Measurements from ENCODE around the gene IFIT5. TPM values are rescaled to one million over a fixed set of nuclear protein-coding genes. Genes with fewer than 3 reads are reported as not detected.

Gene IFIT5
- polyA plus RNA-seq, 2 of the 4 experiments (the other 2 are of a cell fraction): 7.8 to 11.5 TPM

DNA sequence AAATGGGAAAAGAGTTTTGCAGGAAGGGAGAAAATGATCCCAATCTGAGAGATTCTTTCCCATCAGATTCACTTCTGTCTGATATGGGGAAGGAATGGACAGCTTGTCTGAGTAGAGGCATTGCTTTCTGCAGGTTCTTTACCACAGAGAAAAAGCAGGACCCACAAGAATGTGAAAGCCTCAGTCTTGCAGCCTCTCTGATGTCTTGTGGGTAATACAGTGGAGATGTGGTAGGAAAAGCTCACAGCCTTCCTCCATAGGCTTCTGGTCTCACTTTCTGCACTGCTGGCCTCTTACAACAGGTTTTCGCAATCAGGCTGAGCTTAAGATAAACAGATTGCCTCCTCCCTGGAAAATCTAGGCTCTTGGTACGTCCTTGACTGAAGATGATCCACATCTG lies 21.4 kb upstream of the IFIT5 start:
- Histone ChIP-seq H3K4me2 (peak overlapping the region; percentile 87), H3K4me3 (peak overlapping the region; percentile 62)
- TF ChIP-seq CEBPB (IDR thresholded peaks at IDR 0.05) (peak; percentile 33 to 34; a peak in 1 of 4 replicates), CHD4 (IDR thresholded peaks at IDR 0.05; ENCODE audit: borderline replicate concordance) (no peak)

GRCh38 chr10:89393898-89394297 lies 20.5 kb upstream of the IFIT5 start:
- H3K4me2 ChIP-seq: no peak overlapping the region
- DNase-seq (ENCODE audit: low read depth in 1 of 2, low spot score in 1 of 2) (no peak), ATAC-seq (no peak), FAIRE-seq (no peak)
- WGBS (ENCODE audit: missing lambda C conversion rate): 56% methylated on average over 3 of the region's 3 CpGs
- H3K4me1 ChIP-seq: peaks cover 29% of the 10 kb centered on the region
- POLR2A ChIA-PET: no interaction called here
- CTCF ChIA-PET: interaction anchor here (1.2 to 1.8 kb wide), 3 partner anchors 24 to 180 kb away, joined by 3 to 9 read pairs (median 5); no protein-coding TSS in a partner anchor
- TF ChIP-seq NFE2L2 (conservative IDR thresholded peaks at IDR 0.05; ENCODE audit: low read length): no peak
- no peak for TF ChIP-seq MYC (IDR thresholded peaks at IDR 0.05; ENCODE audit: borderline replicate concordance, low read length)
- TF ChIP-seq RAD21 (conservative IDR thresholded peaks at IDR 0.05 in 1 of 2, IDR thresholded peaks at IDR 0.05 in 1 of 2): no peak
- TF ChIP-seq, protein P1, sequence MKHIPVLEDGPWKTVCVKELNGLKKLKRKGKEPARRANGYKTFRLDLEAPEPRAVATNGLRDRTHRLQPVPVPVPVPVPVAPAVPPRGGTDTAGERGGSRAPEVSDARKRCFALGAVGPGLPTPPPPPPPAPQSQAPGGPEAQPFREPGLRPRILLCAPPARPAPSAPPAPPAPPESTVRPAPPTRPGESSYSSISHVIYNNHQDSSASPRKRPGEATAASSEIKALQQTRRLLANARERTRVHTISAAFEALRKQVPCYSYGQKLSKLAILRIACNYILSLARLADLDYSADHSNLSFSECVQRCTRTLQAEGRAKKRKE (CRISPR knock-in tag; IDR thresholded peaks at IDR 0.05; ENCODE audit: low read depth): no peak
- no peak for TF ChIP-seq CEBPB (IDR thresholded peaks at IDR 0.05)
- no peak for TF ChIP-seq ESRRA (IDR thresholded peaks at IDR 0.05; ENCODE audit: borderline replicate concordance, low read length)
- no peak for TF ChIP-seq NPAS2 (CRISPR knock-in tag; IDR thresholded peaks at IDR 0.05; ENCODE audit: borderline replicate concordance)
- no peak for TF ChIP-seq CBX2 (IDR thresholded peaks at IDR 0.05; ENCODE audit: borderline replicate concordance, low read depth)
- TF ChIP-seq SREBF2 (IDR thresholded peaks at IDR 0.05): no peak
- no peak for TF ChIP-seq NR3C1 (IDR thresholded peaks at IDR 0.05)
- TF ChIP-seq HEYL (CRISPR knock-in tag; IDR thresholded peaks at IDR 0.05): no peak
- TF ChIP-seq TFCP2L1 (CRISPR knock-in tag; IDR thresholded peaks at IDR 0.05): no peak
- no peak for TF ChIP-seq JUN (IDR thresholded peaks at IDR 0.05)
- no peak for TF ChIP-seq ZFP36 (IDR thresholded peaks at IDR 0.05; ENCODE audit: borderline replicate concordance, partially characterized antibody)
- TF ChIP-seq EP300 (IDR thresholded peaks at IDR 0.05): no peak
- TF ChIP-seq EHF (CRISPR knock-in tag; IDR thresholded peaks at IDR 0.05): no peak
- TF ChIP-seq PHF8 (IDR thresholded peaks at IDR 0.05; ENCODE audit: borderline replicate concordance, low read depth): no peak
- TF ChIP-seq KDM5A (IDR thresholded peaks at IDR 0.05): no peak
- TF ChIP-seq HOXB5 (CRISPR knock-in tag; IDR thresholded peaks at IDR 0.05): no peak
- H3K9me3 ChIP-seq: no peaks in the 10 kb centered on the region
- no peak overlapping the region for H3K4me3 ChIP-seq
- H3K27ac ChIP-seq: no peak overlapping the region

More for the DNA sequence above, 21.4 kb upstream of the IFIT5 start:
- FAIRE-seq (no peak), ATAC-seq (peak; percentile 49 to 52; a peak in 4 of 6 replicates), DNase-seq (ENCODE audit: low read depth in 1 of 2, low spot score in 1 of 2) (peak in 1 of 2 experiments; percentile 16)
- POLR2A ChIA-PET: interaction anchor here (0.6 to 2.2 kb wide), 2 partner anchors 22 to 26 kb away, joined by 3 to 8 read pairs; partner anchors contain the start of gene IFIT5
- H3K27ac ChIP-seq: peak overlapping the region; percentile 80 to 90; a peak in 5 of 6 replicates
- peaks cover 22% of the 10 kb centered on the region for H3K4me1 ChIP-seq
- H3K9me3 ChIP-seq: no peaks in the 10 kb centered on the region
- WGBS (ENCODE audit: missing lambda C conversion rate): 90% methylated on average over 2 of the region's 2 CpGs
- CTCF ChIA-PET: interaction anchor here (0.7 to 1.8 kb wide), 10 partner anchors 11 to 462 kb away, joined by 3 to 9 read pairs (median 4); partner anchors contain the start of gene IFIT3

DNA sequence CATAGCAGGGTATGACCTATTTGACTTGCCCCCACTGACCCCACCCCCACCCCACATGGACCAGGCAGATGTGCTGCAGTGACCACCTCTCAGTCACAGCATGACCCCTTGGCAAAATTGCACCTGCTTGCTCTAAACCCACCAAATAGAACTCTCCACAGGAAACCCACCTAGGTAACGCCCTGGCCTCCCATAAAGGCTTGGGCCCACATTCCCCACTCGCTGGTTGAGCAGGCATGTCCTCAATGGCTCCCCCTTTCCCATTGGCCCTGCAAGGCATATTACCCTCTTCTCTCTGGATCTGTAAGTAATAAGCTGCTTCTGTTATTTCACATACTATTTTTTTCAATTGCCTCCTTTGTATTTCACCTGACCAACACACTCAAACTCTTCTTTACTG lies 19.2 kb upstream of the IFIT5 start:
- ATAC-seq: no peak
- Histone ChIP-seq H3K4me2 (no peak overlapping the region), H3K27ac (no peak overlapping the region), H3K4me1 (peaks cover 29% of the 10 kb centered on the region), H3K4me3 (no peak overlapping the region), H3K9me3 (no peaks in the 10 kb centered on the region)
- TF ChIP-seq HOXB13 (CRISPR knock-in tag; IDR thresholded peaks at IDR 0.05; ENCODE audit: low read depth): no peak
- TF ChIP-seq CHD2 (IDR thresholded peaks at IDR 0.05; ENCODE audit: low read length, partially characterized antibody): no peak
- no peak for TF ChIP-seq ZFP36 (IDR thresholded peaks at IDR 0.05; ENCODE audit: borderline replicate concordance, partially characterized antibody)
- TF ChIP-seq, protein P1 (CRISPR knock-in tag; IDR thresholded peaks at IDR 0.05; ENCODE audit: low read depth): no peak
- TF ChIP-seq USF2 (IDR thresholded peaks at IDR 0.05): no peak
- no peak for TF ChIP-seq ZNF302 (CRISPR knock-in tag; IDR thresholded peaks at IDR 0.05)
- TF ChIP-seq SREBF2 (IDR thresholded peaks at IDR 0.05): no peak
- TF ChIP-seq KDM1A (IDR thresholded peaks at IDR 0.05; ENCODE audit: low read depth): no peak
- TF ChIP-seq HDAC2 (IDR thresholded peaks at IDR 0.05): no peak
- no peak for TF ChIP-seq RAD21 (conservative IDR thresholded peaks at IDR 0.05 in 1 of 2, IDR thresholded peaks at IDR 0.05 in 1 of 2)
- TF ChIP-seq RFX5 (IDR thresholded peaks at IDR 0.05): no peak
- no peak for TF ChIP-seq HES2 (IDR thresholded peaks at IDR 0.05)
- no peak for TF ChIP-seq HMGXB4 (CRISPR knock-in tag; IDR thresholded peaks at IDR 0.05; ENCODE audit: borderline replicate concordance)
- TF ChIP-seq PBX3 (IDR thresholded peaks at IDR 0.05): no peak
- no peak for FAIRE-seq
- POLR2A ChIA-PET: no interaction called here
- no peak for DNase-seq (ENCODE audit: low read depth in 1 of 2, low spot score in 1 of 2)
- CTCF ChIA-PET: no interaction called here
- WGBS (ENCODE audit: missing lambda C conversion rate): 72% methylated on average over 2 of the region's 2 CpGs

Data from A549 (cell line).